SU-DHL-6 (cell line): ENCODE measurements around the gene EEPD1.

Experiments
- EZH2phosphoT487 ChIP-seq: fragments of 200-600 bp; sonication (generic), shearing (Covaris generic); conservative IDR thresholded peaks from 2 replicates; pipeline ENCODE4 v1.6.1; 2018; ENCODE audit warnings: mild to moderate bottlenecking, antibody characterized with exemption, low read length, moderate library complexity, mixed read lengths
- TF ChIP-seq, protein P1 (sequence below): fragments of 200-600 bp; sonication (generic); IDR thresholded peaks from one replicate; pipeline ENCODE4 v1.5.1; 2017; ENCODE audit warnings: antibody characterized with exemption, mild to moderate bottlenecking, low read length, moderate library complexity; ENCODE audit not compliant: insufficient read depth, poor library complexity, severe bottlenecking

DNA sequence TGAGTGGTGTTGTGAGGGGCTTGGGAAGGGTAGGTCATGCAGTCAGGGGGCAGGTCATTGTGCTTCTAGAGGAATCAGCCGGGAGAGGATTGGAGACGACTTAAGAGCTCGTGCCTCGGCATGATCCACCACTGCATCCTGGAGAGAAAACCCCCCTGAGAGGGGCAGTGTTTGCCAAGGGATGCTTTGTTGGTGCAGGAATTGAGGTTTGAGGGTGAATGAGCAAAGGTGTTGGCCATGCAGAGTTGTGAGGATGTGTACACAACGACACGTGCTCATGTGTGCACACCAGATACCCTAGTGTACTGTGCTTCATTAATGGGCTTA is 151.0 kb downstream of the EEPD1 start:
- TF ChIP-seq, protein P1, sequence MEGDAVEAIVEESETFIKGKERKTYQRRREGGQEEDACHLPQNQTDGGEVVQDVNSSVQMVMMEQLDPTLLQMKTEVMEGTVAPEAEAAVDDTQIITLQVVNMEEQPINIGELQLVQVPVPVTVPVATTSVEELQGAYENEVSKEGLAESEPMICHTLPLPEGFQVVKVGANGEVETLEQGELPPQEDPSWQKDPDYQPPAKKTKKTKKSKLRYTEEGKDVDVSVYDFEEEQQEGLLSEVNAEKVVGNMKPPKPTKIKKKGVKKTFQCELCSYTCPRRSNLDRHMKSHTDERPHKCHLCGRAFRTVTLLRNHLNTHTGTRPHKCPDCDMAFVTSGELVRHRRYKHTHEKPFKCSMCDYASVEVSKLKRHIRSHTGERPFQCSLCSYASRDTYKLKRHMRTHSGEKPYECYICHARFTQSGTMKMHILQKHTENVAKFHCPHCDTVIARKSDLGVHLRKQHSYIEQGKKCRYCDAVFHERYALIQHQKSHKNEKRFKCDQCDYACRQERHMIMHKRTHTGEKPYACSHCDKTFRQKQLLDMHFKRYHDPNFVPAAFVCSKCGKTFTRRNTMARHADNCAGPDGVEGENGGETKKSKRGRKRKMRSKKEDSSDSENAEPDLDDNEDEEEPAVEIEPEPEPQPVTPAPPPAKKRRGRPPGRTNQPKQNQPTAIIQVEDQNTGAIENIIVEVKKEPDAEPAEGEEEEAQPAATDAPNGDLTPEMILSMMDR, result no peak
- TF ChIP-seq EZH2phosphoT487, result no peak
